GM19351 (cell line): Measurements from ENCODE around the gene CD93.

Experiments
- ATAC-seq: cut with Tn5 transposase; IDR thresholded peaks from one replicate; pipeline ENCODE4 v1.9.1; 2021; ENCODE audit warnings: mild to moderate bottlenecking, moderate library complexity; ENCODE audit not compliant: unreplicated experiment

Gene CD93

DNA sequence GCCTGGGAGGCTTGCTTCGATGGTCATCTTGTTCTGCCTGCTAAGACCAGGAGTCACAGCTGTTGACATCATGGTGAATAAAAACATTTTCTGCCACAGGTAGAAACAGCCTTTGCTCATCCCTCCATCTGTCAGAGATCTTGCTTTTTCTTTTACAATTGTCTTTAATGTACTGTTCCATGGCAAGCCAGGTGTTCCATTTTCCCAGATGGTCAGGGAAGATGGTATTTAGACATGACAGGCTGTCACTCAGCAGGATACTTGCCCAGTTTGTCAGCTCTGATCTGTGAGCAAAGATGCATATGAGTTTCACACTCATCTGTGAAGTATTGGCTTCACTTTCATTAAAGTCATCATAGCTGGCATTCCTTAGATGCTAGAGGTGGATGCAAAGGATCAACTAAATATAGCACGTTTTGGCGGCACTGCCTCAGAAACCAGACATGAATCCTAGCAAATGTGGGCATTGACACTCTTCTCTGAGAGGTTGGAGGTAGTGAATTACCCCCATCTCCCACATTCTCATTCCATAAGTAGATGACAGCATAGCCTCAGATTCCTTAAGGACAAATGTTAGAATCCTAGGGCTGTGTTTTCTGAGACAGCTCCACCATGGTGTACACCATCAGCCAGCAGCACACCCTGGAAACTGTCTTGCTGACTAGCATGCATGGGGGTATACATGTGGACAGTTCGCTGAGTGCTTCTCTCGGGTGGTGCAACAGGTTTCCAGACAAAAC is 46.8 kb downstream of the CD93 start:
- ATAC-seq: no peak

DNA sequence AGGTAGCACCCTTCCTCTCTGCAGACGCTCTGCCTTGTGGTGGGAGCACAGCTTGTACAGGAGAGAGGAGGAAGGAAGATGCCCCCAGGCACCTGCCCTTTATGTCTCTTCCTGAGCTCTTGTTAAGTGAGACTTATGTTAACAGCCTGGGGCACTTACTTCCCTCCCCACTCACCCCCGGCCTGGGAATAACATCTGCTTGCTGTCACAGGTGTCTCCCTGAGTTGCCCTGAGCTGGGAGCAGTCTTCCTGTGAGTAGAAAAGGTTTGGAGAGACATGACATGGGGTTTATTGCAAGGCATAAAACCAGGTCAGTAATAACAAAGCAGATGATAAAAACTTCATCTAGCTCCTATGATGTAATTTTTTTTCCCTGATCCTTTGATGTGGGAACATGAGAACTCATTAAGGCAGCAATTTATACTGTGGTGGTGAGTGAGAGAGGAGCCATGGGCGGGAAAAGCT is 49.1 kb downstream of the CD93 start:
- no peak for ATAC-seq

GRCh38 chr20:23036371-23036770 is 49.8 kb downstream of the CD93 start:
- ATAC-seq: no peak

DNA sequence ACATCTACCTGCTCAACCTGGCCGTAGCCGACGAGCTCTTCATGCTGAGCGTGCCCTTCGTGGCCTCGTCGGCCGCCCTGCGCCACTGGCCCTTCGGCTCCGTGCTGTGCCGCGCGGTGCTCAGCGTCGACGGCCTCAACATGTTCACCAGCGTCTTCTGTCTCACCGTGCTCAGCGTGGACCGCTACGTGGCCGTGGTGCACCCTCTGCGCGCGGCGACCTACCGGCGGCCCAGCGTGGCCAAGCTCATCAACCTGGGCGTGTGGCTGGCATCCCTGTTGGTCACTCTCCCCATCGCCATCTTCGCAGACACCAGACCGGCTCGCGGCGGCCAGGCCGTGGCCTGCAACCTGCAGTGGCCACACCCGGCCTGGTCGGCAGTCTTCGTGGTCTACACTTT is 50.4 kb downstream of the CD93 start:
- ATAC-seq: no peak

GRCh38 chr20:23034721-23035671 is 51.1 kb downstream of the CD93 start, which contains the start of gene SSTR4:
SSTR4 (plus strand) TSS chr20:23035312; CDS start chr20:23035484, 172 bp downstream.
- no peak for ATAC-seq

- ATAC-seq: no peak
Measured at GRCh38 chr20:23033918-23034317, 52.2 kb downstream of the CD93 start.

DNA sequence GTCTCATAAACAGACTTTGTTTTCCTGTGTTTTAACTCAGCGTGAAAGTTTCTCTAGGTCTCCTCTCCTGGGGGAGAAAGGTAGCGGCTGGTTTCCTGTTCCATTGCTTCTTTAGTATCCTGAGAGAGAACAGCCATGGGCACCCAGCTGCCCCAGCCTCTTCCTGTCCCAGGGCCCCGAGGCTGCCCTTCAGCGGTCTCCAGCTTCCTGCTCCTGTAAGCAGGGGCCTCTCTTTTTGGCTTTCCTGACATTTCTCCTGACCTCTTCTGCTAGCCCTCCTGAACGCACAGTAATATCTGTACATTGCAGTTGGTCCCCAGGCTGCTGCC is 53.4 kb downstream of the CD93 start:
- no peak for ATAC-seq

- ATAC-seq: no peak
Measured at GRCh38 chr20:23032056-23032749, 53.9 kb downstream of the CD93 start.

DNA sequence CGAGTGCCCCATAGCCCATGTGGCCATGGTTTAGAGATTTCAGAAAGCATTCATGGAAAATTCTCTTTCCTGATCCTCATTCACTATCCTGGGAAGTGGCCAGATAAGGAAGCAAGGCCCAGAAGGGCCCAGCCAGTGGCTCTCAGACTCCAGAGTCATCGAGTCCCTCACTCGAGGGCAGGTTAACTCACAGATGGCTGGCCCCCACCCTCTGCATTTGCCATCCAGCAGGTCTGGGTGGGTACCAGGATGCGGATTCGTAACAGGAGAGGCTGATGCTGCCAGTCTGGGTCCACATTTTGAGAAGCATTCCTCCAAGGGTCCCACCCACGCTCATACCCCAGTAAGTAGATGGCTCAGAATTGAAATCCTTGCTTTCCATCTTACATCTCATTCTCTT is 54.8 kb downstream of the CD93 start:
- ATAC-seq: no peak
